ENCODE results near the gene TCFL5.

TCFL5 gene

DNA sequence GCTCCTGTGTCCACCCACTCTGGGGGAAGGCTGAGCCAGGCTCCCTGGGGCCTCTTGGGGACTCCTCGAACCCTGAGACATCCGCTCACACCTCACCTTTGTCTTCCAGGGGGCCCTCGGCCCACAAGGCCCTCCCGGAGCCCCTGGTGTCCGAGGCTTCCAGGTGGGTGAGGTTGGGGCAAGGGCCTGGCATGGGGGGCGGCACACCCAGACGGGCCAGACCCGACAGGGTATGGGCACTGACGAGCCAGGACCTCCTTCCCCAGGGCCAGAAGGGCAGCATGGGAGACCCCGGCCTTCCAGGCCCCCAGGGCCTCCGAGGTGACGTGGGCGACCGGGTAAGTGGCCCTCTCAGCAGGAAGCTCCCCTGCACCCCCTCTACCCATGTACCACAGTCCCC is 31.4 kb downstream of the TCFL5 start:
- Histone ChIP-seq H3K4me1 (ENCODE audit: control insufficient read depth, insufficient read depth, low read depth, low read length) (peaks cover 10% of the 10 kb centered on the region), H2BK5ac (ENCODE audit: low read depth, low read length, poor library complexity, severe bottlenecking) (no peak overlapping the region), H2AFZ (ENCODE audit: low read depth, low read length) (no peak overlapping the region), H3K14ac (ENCODE audit: low read length in 2 of 2) (peak overlapping the region in 1 of 2 experiments; percentile 11), H3K23ac (ENCODE audit: low read length in 2 of 2) (no peak overlapping the region), H4K8ac (ENCODE audit: low read length) (no peak overlapping the region), H3K4ac (ENCODE audit: low read depth in 1 of 2, low read length in 2 of 2) (no peak overlapping the region), H3K4me2 (ENCODE audit: low read length, poor library complexity, severe bottlenecking) (no peak overlapping the region), H3K9me3 (ENCODE audit: control insufficient read depth, low read length) (no peaks in the 10 kb centered on the region), H2BK15ac (ENCODE audit: low read depth, poor library complexity, severe bottlenecking) (no peak overlapping the region), H3K4me3 (ENCODE audit: insufficient read depth in 1 of 2, low read depth in 1 of 2, low read length in 2 of 2) (no peak overlapping the region), H3K79me1 (replicated peaks; ENCODE audit: low read length, poor library complexity, severe bottlenecking) (no peaks in the 10 kb centered on the region), H3K36me3 (ENCODE audit: control insufficient read depth in 1 of 2, insufficient read depth in 2 of 2, low read depth in 1 of 2, low read length in 2 of 2) (no peaks in the 10 kb centered on the region), H2AK5ac (ENCODE audit: low read length, severe bottlenecking) (no peak overlapping the region), H3K27ac (ENCODE audit: low read length, poor library complexity, severe bottlenecking) (no peak overlapping the region), H3K27me3 (ENCODE audit: control insufficient read depth in 1 of 2, insufficient read depth in 1 of 2, low read length in 2 of 2) (peaks cover 0 to 48% of the 10 kb centered on the region in 2 experiments), H3K9ac (ENCODE audit: low read length) (no peak overlapping the region), H3K18ac (ENCODE audit: low read depth in 1 of 2, low read length in 2 of 2) (no peak overlapping the region), H2BK120ac (ENCODE audit: low read depth, low read length) (no peak overlapping the region), H2BK12ac (ENCODE audit: low read length in 2 of 2) (no peak overlapping the region), H4K91ac (ENCODE audit: low read length) (no peak overlapping the region)
- no CpG with 5 or more reads among the region's 14 CpGs for WGBS
- no peak for DNase-seq

DNA sequence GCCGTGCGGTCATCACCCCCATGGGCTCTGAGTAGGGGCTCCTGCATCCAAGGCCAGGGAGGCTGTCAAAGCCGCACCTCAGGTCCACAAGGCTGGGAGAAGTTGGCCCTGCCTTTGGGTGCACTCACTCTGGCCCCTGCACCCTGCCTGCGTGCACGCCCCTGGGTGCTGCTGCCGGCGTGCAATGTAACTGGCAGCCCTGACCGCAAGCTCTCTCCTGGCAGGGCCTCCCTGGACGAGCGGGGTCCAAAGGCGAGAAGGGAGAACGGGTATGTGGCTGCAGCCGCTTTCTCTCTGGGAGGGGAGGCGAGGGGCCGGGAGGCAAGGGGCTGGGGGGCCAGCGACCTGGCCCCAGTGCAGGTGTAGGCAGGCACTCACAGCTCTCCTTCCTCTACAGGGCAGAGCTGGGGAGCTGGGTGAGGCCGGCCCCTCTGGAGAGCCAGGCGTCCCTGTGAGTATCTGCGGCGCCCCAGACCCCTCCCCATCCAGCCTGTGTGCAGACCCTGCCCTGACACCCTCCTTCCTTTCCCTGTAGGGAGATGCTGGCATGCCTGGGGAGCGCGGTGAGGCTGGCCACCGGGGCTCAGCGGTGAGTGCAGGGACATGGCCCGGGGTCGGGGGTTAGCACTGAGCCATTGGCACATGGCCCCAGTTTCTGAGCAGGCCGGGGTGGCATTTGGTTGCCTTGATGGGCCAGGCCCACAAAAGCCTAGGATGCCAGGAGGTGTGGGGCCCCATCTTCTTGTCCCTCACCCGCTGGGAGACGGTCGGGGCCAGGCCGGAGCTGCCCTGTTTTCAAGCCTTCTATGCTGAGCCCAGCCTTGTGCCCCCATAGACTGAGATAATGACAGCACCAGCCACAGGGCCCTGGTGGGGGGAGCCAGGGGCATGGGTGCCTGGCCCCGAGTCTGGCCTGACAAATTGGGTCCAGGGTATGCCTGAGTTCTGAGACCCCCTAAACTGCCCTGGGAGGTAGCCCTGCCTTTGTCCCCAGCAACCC is 32.1 kb downstream of the TCFL5 start:
- H2BK120ac ChIP-seq (ENCODE audit: low read depth, low read length), result no peak overlapping the region
- H3K14ac ChIP-seq (ENCODE audit: low read length in 2 of 2), result no peak overlapping the region
- 92% methylated on average over 32 of the region's 32 CpGs for WGBS
- H3K4me2 ChIP-seq (ENCODE audit: low read length, poor library complexity, severe bottlenecking), result no peak overlapping the region
- no peak overlapping the region for H3K4me3 ChIP-seq (ENCODE audit: insufficient read depth in 1 of 2, low read depth in 1 of 2, low read length in 2 of 2)
- H3K18ac ChIP-seq (ENCODE audit: low read depth in 1 of 2, low read length in 2 of 2), result no peak overlapping the region
- no peak overlapping the region for H4K8ac ChIP-seq (ENCODE audit: low read length)
- H3K27me3 ChIP-seq (ENCODE audit: control insufficient read depth in 1 of 2, insufficient read depth in 1 of 2, low read length in 2 of 2), result peaks cover 0 to 44% of the 10 kb centered on the region in 2 experiments
- H2BK12ac ChIP-seq (ENCODE audit: low read length in 2 of 2), result no peak overlapping the region
- no peak overlapping the region for H4K91ac ChIP-seq (ENCODE audit: low read length)
- H3K23ac ChIP-seq (ENCODE audit: low read length in 2 of 2), result no peak overlapping the region
- no peak overlapping the region for H2BK5ac ChIP-seq (ENCODE audit: low read depth, low read length, poor library complexity, severe bottlenecking)
- H3K79me1 ChIP-seq (replicated peaks; ENCODE audit: low read length, poor library complexity, severe bottlenecking), result no peaks in the 10 kb centered on the region
- H2AFZ ChIP-seq (ENCODE audit: low read depth, low read length), result no peak overlapping the region
- H3K9ac ChIP-seq (ENCODE audit: low read length), result no peak overlapping the region
- no peak overlapping the region for H3K27ac ChIP-seq (ENCODE audit: low read length, poor library complexity, severe bottlenecking)
- H3K4ac ChIP-seq (ENCODE audit: low read depth in 1 of 2, low read length in 2 of 2), result no peak overlapping the region
- peaks cover 16% of the 10 kb centered on the region for H3K4me1 ChIP-seq (ENCODE audit: control insufficient read depth, insufficient read depth, low read depth, low read length)
- H2AK5ac ChIP-seq (ENCODE audit: low read length, severe bottlenecking), result no peak overlapping the region
- H2BK15ac ChIP-seq (ENCODE audit: low read depth, poor library complexity, severe bottlenecking), result no peak overlapping the region
- H3K9me3 ChIP-seq (ENCODE audit: control insufficient read depth, low read length), result no peaks in the 10 kb centered on the region
- no peaks in the 10 kb centered on the region for H3K36me3 ChIP-seq (ENCODE audit: control insufficient read depth in 1 of 2, insufficient read depth in 2 of 2, low read depth in 1 of 2, low read length in 2 of 2)
- DNase-seq, result no peak

DNA sequence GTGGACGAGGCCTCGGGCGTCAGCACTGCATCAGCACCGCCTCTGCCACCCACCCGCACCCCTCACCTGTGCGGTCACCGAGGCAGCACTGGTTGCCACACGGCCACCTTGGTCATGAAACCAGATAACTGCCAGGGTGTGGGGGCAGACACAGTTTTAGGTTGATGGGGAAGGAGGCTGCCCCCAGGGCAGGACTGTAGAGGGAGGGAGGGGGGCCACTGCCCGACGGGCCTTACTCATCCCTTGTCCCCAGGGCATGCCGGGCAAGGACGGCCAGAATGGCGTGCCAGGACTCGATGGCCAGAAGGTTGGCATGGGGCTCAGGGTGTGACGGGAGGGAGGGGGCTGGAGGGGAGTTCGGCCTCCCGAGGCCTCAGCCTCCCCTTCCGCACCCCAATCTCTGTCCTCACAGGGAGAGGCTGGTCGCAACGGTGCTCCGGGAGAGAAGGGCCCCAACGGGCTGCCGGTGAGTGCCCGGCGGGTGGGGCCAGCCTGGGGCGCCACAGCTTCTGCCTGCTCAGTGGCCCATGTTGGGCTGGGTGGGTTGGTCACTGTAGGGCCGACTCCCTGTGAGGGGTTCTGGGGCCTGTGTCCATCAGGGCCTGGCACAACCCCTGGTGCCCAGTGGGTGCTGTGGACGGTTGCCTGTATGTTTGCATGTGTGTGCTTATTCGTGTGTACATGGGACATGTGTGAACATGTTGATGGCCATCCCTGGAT is 33.0 kb downstream of the TCFL5 start:
- no peak overlapping the region for H2BK5ac ChIP-seq (ENCODE audit: low read depth, low read length, poor library complexity, severe bottlenecking)
- WGBS, result 87% methylated on average over 27 of the region's 29 CpGs

DNA sequence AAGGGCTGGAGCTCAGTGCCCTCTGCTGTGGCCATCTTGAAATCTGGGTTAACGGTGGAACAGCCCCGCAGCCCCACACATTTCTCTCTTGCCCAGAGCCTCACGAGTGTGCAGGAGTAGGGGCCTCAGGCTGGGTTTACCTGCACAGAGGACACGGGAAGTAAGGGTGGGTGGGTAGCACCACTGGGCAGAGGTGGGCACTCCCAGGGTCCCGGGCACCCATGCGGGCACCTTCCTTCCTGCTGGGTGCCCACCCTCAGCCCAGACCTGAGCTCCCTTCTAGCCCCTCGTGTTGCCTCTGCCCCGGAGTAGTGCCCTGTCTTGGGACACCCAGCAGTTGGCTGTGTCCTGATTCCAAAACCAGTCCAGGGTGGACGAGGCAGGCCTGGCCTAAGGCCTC is 33.6 kb downstream of the TCFL5 start:
- H3K18ac ChIP-seq (ENCODE audit: low read depth in 1 of 2, low read length in 2 of 2), result no peak overlapping the region
- H2AFZ ChIP-seq (ENCODE audit: low read depth, low read length), result no peak overlapping the region
- no peak overlapping the region for H2BK15ac ChIP-seq (ENCODE audit: low read depth, poor library complexity, severe bottlenecking)
- H3K4me3 ChIP-seq (ENCODE audit: insufficient read depth in 1 of 2, low read depth in 1 of 2, low read length in 2 of 2), result no peak overlapping the region
- H4K91ac ChIP-seq (ENCODE audit: low read length), result no peak overlapping the region
- H3K4ac ChIP-seq (ENCODE audit: low read depth in 1 of 2, low read length in 2 of 2), result no peak overlapping the region
- 89% methylated on average over 8 of the region's 9 CpGs for WGBS
- no peak overlapping the region for H2BK5ac ChIP-seq (ENCODE audit: low read depth, low read length, poor library complexity, severe bottlenecking)
- no peak overlapping the region for H2AK5ac ChIP-seq (ENCODE audit: low read length, severe bottlenecking)
- no peaks in the 10 kb centered on the region for H3K36me3 ChIP-seq (ENCODE audit: control insufficient read depth in 1 of 2, insufficient read depth in 2 of 2, low read depth in 1 of 2, low read length in 2 of 2)
- H3K9ac ChIP-seq (ENCODE audit: low read length), result no peak overlapping the region
- H3K27ac ChIP-seq (ENCODE audit: low read length, poor library complexity, severe bottlenecking), result no peak overlapping the region
- no peak overlapping the region for H2BK120ac ChIP-seq (ENCODE audit: low read depth, low read length)
- no peak overlapping the region for H4K8ac ChIP-seq (ENCODE audit: low read length)
- H3K23ac ChIP-seq (ENCODE audit: low read length in 2 of 2), result no peak overlapping the region
- no peak overlapping the region for H2BK12ac ChIP-seq (ENCODE audit: low read length in 2 of 2)
- H3K4me2 ChIP-seq (ENCODE audit: low read length, poor library complexity, severe bottlenecking), result no peak overlapping the region
- no peak overlapping the region for H3K14ac ChIP-seq (ENCODE audit: low read length in 2 of 2)
- no peaks in the 10 kb centered on the region for H3K9me3 ChIP-seq (ENCODE audit: control insufficient read depth, low read length)
- H3K79me1 ChIP-seq (replicated peaks; ENCODE audit: low read length, poor library complexity, severe bottlenecking), result no peaks in the 10 kb centered on the region
- DNase-seq, result no peak
- peaks cover 0 to 39% of the 10 kb centered on the region in 2 experiments for H3K27me3 ChIP-seq (ENCODE audit: control insufficient read depth in 1 of 2, insufficient read depth in 1 of 2, low read length in 2 of 2)
- H3K4me1 ChIP-seq (ENCODE audit: control insufficient read depth, insufficient read depth, low read depth, low read length), result peaks cover 31% of the 10 kb centered on the region

More for the DNA sequence above, 33.0 kb downstream of the TCFL5 start:
- H2BK120ac ChIP-seq (ENCODE audit: low read depth, low read length), result no peak overlapping the region
- no peak overlapping the region for H3K4me2 ChIP-seq (ENCODE audit: low read length, poor library complexity, severe bottlenecking)
- H3K14ac ChIP-seq (ENCODE audit: low read length in 2 of 2), result no peak overlapping the region
- no peak overlapping the region for H3K27ac ChIP-seq (ENCODE audit: low read length, poor library complexity, severe bottlenecking)
- H4K8ac ChIP-seq (ENCODE audit: low read length), result no peak overlapping the region
- no peak overlapping the region for H3K4ac ChIP-seq (ENCODE audit: low read depth in 1 of 2, low read length in 2 of 2)
- H3K79me1 ChIP-seq (replicated peaks; ENCODE audit: low read length, poor library complexity, severe bottlenecking), result no peaks in the 10 kb centered on the region
- H2AK5ac ChIP-seq (ENCODE audit: low read length, severe bottlenecking), result no peak overlapping the region
- no peak for DNase-seq
- no peak overlapping the region for H3K9ac ChIP-seq (ENCODE audit: low read length)
- no peak overlapping the region for H4K91ac ChIP-seq (ENCODE audit: low read length)
- H3K27me3 ChIP-seq (ENCODE audit: control insufficient read depth in 1 of 2, insufficient read depth in 1 of 2, low read length in 2 of 2), result peaks cover 0 to 41% of the 10 kb centered on the region in 2 experiments
- no peak overlapping the region for H2BK15ac ChIP-seq (ENCODE audit: low read depth, poor library complexity, severe bottlenecking)
- H3K4me1 ChIP-seq (ENCODE audit: control insufficient read depth, insufficient read depth, low read depth, low read length), result peaks cover 25% of the 10 kb centered on the region
- no peaks in the 10 kb centered on the region for H3K9me3 ChIP-seq (ENCODE audit: control insufficient read depth, low read length)
- H3K4me3 ChIP-seq (ENCODE audit: insufficient read depth in 1 of 2, low read depth in 1 of 2, low read length in 2 of 2), result no peak overlapping the region
- no peak overlapping the region for H3K18ac ChIP-seq (ENCODE audit: low read depth in 1 of 2, low read length in 2 of 2)
- no peak overlapping the region for H3K23ac ChIP-seq (ENCODE audit: low read length in 2 of 2)
- H3K36me3 ChIP-seq (ENCODE audit: control insufficient read depth in 1 of 2, insufficient read depth in 2 of 2, low read depth in 1 of 2, low read length in 2 of 2), result no peaks in the 10 kb centered on the region
- H2AFZ ChIP-seq (ENCODE audit: low read depth, low read length), result no peak overlapping the region
- H2BK12ac ChIP-seq (ENCODE audit: low read length in 2 of 2), result no peak overlapping the region

All from mesenchymal stem cell (in vitro differentiated cells and primary cell).